A549 (cell line): ENCODE measurements around the gene SLC12A9.

Source experiments
- CTCF ChIP-seq: fragments of >200 bp; sonication (Bioruptor Twin); formaldehyde crosslinking; IDR thresholded peaks from 3 replicates; pipeline ENCODE4 v1.5.1; 2016
- NFE2L2 ChIP-seq: fragments of 150-350 bp; conservative IDR thresholded peaks from 2 replicates; pipeline ENCODE4 v1.6.1; 2014; ENCODE audit warnings: low read length
- RCOR1 ChIP-seq: fragments of 150-350 bp; IDR thresholded peaks from 2 replicates; pipeline ENCODE4 v1.6.1; 2014; ENCODE audit warnings: antibody characterized with exemption, low read length, low read depth
- ZNF302 ChIP-seq: fragments of 250-450 bp; sonication (Bioruptor Pico); IDR thresholded peaks from 2 replicates; pipeline ENCODE4 v1.9.0; 2021; ENCODE audit warnings: inconsistent platforms, mild to moderate bottlenecking, moderate library complexity

- no peak for TF ChIP-seq NFE2L2
- no peak for TF ChIP-seq CTCF
- no peak for TF ChIP-seq RCOR1
- TF ChIP-seq ZNF302: no peak
These were observed 48.5 kb downstream of the SLC12A9 start for GRCh38 chr7:100900978-100901377.
